ENCODE data around the gene GPANK1. TPM values are rescaled to one million over a fixed set of nuclear protein-coding genes. Genes with fewer than 3 reads are reported as not detected.

The GPANK1 gene
- total RNA-seq, 1 donor from 2014 or later: 18.7 TPM

DNA sequence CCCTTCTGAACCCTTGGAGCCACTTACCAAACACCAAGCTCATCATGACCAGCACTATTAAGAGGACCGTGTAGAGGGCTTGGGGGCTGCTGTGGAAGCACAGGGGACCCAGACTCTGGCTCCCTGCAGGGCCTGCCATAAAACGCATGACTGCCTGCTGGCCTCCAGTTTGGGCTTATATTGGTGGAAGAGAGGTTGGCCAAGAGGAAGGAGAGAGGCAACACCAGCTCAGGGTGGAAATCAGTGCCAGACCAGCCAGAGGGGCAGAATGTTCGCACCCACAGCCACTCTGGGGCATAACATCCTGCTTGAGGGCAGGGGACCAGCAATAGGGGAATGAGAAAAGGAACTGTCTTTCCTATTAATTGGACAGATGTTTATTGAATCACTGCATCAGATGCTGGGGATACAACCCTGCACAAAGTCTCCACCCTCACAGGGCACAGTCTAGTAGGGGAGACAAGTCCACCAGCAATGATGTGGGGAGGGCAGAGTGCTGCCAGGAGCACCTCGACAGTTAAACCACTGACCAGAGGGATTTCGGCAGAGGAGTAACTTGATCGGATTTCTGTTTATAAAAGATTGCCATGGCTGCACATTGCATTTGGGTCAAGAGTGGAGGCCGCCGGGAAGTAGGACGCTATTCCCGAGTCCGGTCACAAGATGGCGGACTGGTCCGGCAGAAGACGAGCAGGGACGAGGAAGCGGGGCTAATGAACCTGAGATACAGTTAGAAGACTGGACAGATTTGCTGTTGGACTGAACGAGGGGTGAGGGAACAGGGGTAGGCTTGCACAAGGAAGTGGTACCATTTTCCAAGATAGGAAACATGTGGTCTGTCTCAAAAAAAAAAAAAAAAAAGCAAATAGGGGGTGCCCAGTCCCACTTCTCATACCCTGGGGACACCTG lies 15.7 kb upstream of the GPANK1 start, which contains the start of gene LY6G5C:
TSS of gene LY6G5C (minus strand) at position 842 of the 909 bp plus-strand sequence. CDS start at position 148, 694 bp downstream.
- TF ChIP-seq, protein P1, sequence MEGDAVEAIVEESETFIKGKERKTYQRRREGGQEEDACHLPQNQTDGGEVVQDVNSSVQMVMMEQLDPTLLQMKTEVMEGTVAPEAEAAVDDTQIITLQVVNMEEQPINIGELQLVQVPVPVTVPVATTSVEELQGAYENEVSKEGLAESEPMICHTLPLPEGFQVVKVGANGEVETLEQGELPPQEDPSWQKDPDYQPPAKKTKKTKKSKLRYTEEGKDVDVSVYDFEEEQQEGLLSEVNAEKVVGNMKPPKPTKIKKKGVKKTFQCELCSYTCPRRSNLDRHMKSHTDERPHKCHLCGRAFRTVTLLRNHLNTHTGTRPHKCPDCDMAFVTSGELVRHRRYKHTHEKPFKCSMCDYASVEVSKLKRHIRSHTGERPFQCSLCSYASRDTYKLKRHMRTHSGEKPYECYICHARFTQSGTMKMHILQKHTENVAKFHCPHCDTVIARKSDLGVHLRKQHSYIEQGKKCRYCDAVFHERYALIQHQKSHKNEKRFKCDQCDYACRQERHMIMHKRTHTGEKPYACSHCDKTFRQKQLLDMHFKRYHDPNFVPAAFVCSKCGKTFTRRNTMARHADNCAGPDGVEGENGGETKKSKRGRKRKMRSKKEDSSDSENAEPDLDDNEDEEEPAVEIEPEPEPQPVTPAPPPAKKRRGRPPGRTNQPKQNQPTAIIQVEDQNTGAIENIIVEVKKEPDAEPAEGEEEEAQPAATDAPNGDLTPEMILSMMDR (IDR thresholded peaks at IDR 0.05): peak; percentile 83
- peak; percentile 93 for DNase-seq (ENCODE audit: extremely low spot score, unreplicated experiment)
- H3K4me1 Mint-ChIP-seq (ENCODE audit: unreplicated experiment): peaks cover 16% of the 10 kb centered on the region
- H3K36me3 Mint-ChIP-seq (ENCODE audit: unreplicated experiment): peaks cover under 1% of the 10 kb centered on the region
- H3K4me3 Mint-ChIP-seq (ENCODE audit: unreplicated experiment): peak within 1 kb of the TSS; percentile 73
- no peaks in the 10 kb centered on the region for H3K27me3 Mint-ChIP-seq (ENCODE audit: unreplicated experiment)
- H3K9me3 Mint-ChIP-seq (ENCODE audit: unreplicated experiment): no peaks in the 10 kb centered on the region
- peak within 1 kb of the TSS; percentile 90 for H3K27ac Mint-ChIP-seq (ENCODE audit: unreplicated experiment)

DNA sequence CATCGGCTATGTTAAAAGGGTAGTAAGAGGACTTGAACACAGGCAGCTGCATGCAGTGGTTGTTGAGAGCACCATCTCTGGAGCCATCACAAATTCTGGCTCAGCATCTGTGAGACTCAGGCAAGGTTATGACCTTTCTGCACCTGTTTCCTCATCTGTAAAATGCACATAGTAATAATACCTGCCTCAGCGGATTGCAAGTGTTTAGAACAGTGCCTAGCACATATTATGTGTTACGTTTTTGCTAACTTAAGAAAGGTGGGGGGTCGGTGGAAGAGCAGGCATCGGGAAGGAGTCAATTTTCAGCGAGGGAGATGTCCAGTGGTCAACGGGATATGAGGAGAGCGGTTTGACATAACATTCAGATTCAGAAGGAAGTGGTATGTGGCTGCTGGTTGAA lies 13.2 kb upstream of the GPANK1 start:
- H3K9me3 Mint-ChIP-seq (ENCODE audit: unreplicated experiment): no peaks in the 10 kb centered on the region
- TF ChIP-seq, protein P1 (IDR thresholded peaks at IDR 0.05): no peak
- H3K36me3 Mint-ChIP-seq (ENCODE audit: unreplicated experiment): no peaks in the 10 kb centered on the region
- H3K4me1 Mint-ChIP-seq (ENCODE audit: unreplicated experiment): peaks cover 16% of the 10 kb centered on the region
- no peak for DNase-seq (ENCODE audit: extremely low spot score, unreplicated experiment)
- no peak overlapping the region for H3K4me3 Mint-ChIP-seq (ENCODE audit: unreplicated experiment)
- no peak overlapping the region for H3K27ac Mint-ChIP-seq (ENCODE audit: unreplicated experiment)
- no peaks in the 10 kb centered on the region for H3K27me3 Mint-ChIP-seq (ENCODE audit: unreplicated experiment)

DNA sequence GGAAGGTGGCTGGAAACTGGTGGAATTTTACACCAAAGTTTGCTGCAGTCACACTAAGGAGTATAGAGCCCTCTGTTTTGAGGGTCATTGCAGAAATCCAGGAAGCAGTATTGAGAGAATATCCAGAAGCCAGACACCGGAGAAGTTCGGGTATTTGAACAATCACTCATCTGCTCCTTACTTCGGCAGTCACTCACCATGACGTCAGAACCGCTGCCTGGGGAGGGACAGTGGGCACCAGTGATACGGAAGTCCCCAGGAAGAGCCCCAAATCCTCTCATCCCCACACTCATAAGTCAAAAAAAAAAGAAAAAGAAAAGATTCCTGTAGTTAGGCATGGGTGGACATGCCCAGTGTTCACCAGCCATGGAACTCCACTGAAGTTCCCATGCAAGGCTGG lies 12.1 kb upstream of the GPANK1 start:
- no peak for DNase-seq (ENCODE audit: extremely low spot score, unreplicated experiment)
- H3K9me3 Mint-ChIP-seq (ENCODE audit: unreplicated experiment): no peaks in the 10 kb centered on the region
- peaks cover 16% of the 10 kb centered on the region for H3K4me1 Mint-ChIP-seq (ENCODE audit: unreplicated experiment)
- peaks cover 7% of the 10 kb centered on the region for H3K36me3 Mint-ChIP-seq (ENCODE audit: unreplicated experiment)
- H3K27ac Mint-ChIP-seq (ENCODE audit: unreplicated experiment): no peak overlapping the region
- H3K27me3 Mint-ChIP-seq (ENCODE audit: unreplicated experiment): no peaks in the 10 kb centered on the region
- H3K4me3 Mint-ChIP-seq (ENCODE audit: unreplicated experiment): no peak overlapping the region
- TF ChIP-seq, protein P1 (IDR thresholded peaks at IDR 0.05): no peak

DNA sequence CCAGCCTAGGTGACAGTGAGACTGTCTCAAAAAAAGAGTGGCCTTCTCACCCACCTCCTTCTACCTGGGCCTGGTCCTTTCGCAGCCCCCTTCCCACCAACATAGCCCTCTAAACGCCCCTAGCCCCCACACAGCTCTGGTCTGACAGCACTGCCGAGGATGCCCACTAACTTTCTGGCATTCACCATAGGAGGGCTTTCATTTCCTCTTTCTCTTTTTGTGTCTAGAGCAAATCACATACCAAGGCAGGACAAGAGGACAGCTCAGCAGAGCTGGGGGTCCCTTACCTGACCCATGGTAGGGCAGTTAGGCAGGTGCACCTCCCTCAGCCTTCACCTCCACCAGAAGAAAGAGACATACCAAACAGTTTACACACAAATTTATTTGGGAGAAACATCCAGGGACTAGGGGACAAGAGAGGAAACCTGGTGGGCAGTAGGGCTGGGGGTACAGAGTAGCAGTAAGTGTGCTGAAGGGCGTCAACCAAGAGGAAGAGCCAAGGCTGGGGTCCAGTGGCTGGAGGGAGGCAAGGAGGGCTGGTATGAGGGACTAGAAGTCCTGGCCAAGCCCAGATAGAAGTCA lies 11.6 kb upstream of the GPANK1 start:
- TF ChIP-seq, protein P1 (IDR thresholded peaks at IDR 0.05): no peak
- H3K9me3 Mint-ChIP-seq (ENCODE audit: unreplicated experiment): no peaks in the 10 kb centered on the region
- H3K27me3 Mint-ChIP-seq (ENCODE audit: unreplicated experiment): no peaks in the 10 kb centered on the region
- H3K4me1 Mint-ChIP-seq (ENCODE audit: unreplicated experiment): peaks cover 14% of the 10 kb centered on the region
- H3K4me3 Mint-ChIP-seq (ENCODE audit: unreplicated experiment): no peak overlapping the region
- H3K27ac Mint-ChIP-seq (ENCODE audit: unreplicated experiment): no peak overlapping the region
- H3K36me3 Mint-ChIP-seq (ENCODE audit: unreplicated experiment): peaks cover 8% of the 10 kb centered on the region
- no peak for DNase-seq (ENCODE audit: extremely low spot score, unreplicated experiment)

DNA sequence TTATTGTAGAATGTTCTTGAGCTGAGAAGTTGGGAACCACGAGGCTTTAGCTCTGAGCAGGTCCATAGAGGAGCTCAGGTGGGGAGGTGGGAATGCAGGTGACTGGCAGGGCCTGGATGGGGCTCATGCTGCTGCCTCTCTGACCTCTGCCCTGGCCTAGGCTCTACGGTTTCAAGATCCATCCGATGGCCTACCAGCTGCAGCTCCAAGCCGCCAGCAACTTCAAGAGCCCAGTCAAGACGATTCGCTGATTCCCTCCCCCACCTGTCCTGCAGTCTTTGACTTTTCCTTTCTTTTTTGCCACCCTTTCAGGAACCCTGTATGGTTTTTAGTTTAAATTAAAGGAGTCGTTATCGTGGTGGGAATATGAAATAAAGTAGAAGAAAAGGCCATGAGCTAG lies 4.9 kb upstream of the GPANK1 start, which contains the start of gene LY6G5B:
TSS of gene LY6G5B (plus strand) at position 301 of the 400 bp plus-strand sequence. CDS start 975 bp downstream, outside the sequence.
- no peak for DNase-seq (ENCODE audit: extremely low spot score, unreplicated experiment)

More for the DNA sequence above, 4.9 kb upstream of the GPANK1 start, which contains the start of gene LY6G5B:
- TF ChIP-seq, protein P1 (IDR thresholded peaks at IDR 0.05): no peak
- Mint-ChIP-seq H3K27me3 (ENCODE audit: unreplicated experiment) (no peaks in the 10 kb centered on the region), H3K4me3 (ENCODE audit: unreplicated experiment) (no peak within 1 kb of the TSS), H3K4me1 (ENCODE audit: unreplicated experiment) (peaks cover 15% of the 10 kb centered on the region), H3K27ac (ENCODE audit: unreplicated experiment) (no peak within 1 kb of the TSS), H3K36me3 (ENCODE audit: unreplicated experiment) (peaks cover 32% of the 10 kb centered on the region), H3K9me3 (ENCODE audit: unreplicated experiment) (no peaks in the 10 kb centered on the region)

Measured in osteocyte (in vitro differentiated cells).